Adrenal gland (tissue), 19 donors: ENCODE results near the gene CACNA1E. TPM values are rescaled to one million over a fixed set of nuclear protein-coding genes. Genes with fewer than 3 reads are reported as not detected.

ENCODE experiments used
- DNase-seq, 7 donors: peaks; one replicate each; pipeline ENCODE4 v3.0.0-alpha.2; 2019 to 2020
- H3K27ac ChIP-seq, 5 donors: fragments of 200-600 bp; sonication (generic) in 4 of 5; 1 replicate in 3 of 5; 2 replicates in 2 of 5; pipeline versions ENCODE4 v1.5.1 to v1.8.0; 2016 to 2020; ENCODE audit warnings: mild to moderate bottlenecking in 1 of 5
- H3K27me3 ChIP-seq: fragments of 200-600 bp; 2 replicates; pipeline ENCODE4 v1.8.0; 2021
- H3K36me3 ChIP-seq, 2 donors: fragments of 200-600 bp; replicated peaks in 1 of 2; 1 replicate in 1 of 2; 2 replicates in 1 of 2; pipeline versions ENCODE4 v1.5.1 to v1.8.0; 2018 to 2022
- H3K4me1 ChIP-seq, 2 donors: fragments of 200-600 bp; replicated peaks in 1 of 2; 1 replicate in 1 of 2; 2 replicates in 1 of 2; pipeline versions ENCODE4 v1.5.1 to v1.8.0; 2018 to 2021
- H3K4me3 ChIP-seq, 4 donors: fragments of 200-600 bp; sonication (generic) in 3 of 4; one replicate each; pipeline ENCODE4 v1.5.1; 2016 to 2018
- H3K9me3 ChIP-seq, 3 donors: fragments of 200-600 bp; sonication (generic) in 1 of 3; replicated peaks in 1 of 3; 1 replicate in 2 of 3; 2 replicates in 1 of 3; pipeline versions ENCODE4 v1.5.1 to v1.8.0; 2016 to 2021
- POLR2A ChIP-seq, 2 donors: fragments of 450-650 bp; IDR thresholded peaks; one replicate each; pipeline ENCODE4 v1.6.1; 2017; ENCODE audit warnings: antibody characterized with exemption in 2 of 2, mild to moderate bottlenecking in 2 of 2, moderate library complexity in 1 of 2
- WGBS, 4 donors: extraction: QIAGEN DNeasy Blood & Tissue Kit in 2 of 4; methylation state at CpG; one replicate each; pipeline versions ENCODE4 v1.1.5 to v1.1.7; 2013 to 2017; 5-methylcytosine and 5-hydroxymethylcytosine counted together
- intact Hi-C, 2 donors: fragments of 100-400 bp; cut with DNase I; formaldehyde crosslinking; loops; one replicate each; pipeline versions ENCODE4 v1.14.1 to v1.15.0; 2022 to 2023
- long read RNA-seq, 10 donors: library from polyadenylated mRNA in 3 of 10; unstranded in 2 of 10; stranded (forward) in 1 of 10; transcript quantifications; one replicate each; pipeline ENCODE4 v2.0.0 and lab custom pipeline, GENCODE V29; 2021 to 2026
- polyA plus RNA-seq, 3 donors: library from polyadenylated mRNA; stranded (reverse); fragments of 200-250 nt in 2 of 3; fragments of 350-450 nt in 1 of 3; fragmentation: Illumina TruSeq in 1 of 3; extraction: RNeasy Lipid Tissue Mini Kit (QIAGEN cat#74804) in 1 of 3; gene quantifications; one replicate each; pipeline ENCODE4 v1.2.3, GENCODE V29; 2013 to 2014
- total RNA-seq, 9 donors: library from RNA; depleted of rRNA in 4 of 9; stranded (reverse); fragments of >200 nt in 4 of 9; fragments of 120-200 nt in 1 of 9; fragmentation: NEBNext Ultra II Directional in 1 of 9; extraction: Animal tissue kit (Norgen Biotek cat#: 25700) in 1 of 9; gene quantifications; one replicate each; pipeline versions ENCODE4 v1.1.0 to v1.2.4, GENCODE V29; 2013 to 2023
- TF ChIP-seq, protein P1 (sequence below), 6 experiments: fragments of 450-650 bp in 4 of 6; fragments of 200-600 bp in 2 of 6; sonication (generic) in 1 of 6; IDR thresholded peaks; 1 replicate in 5 of 6; 2 replicates in 1 of 6; pipeline versions ENCODE4 v1.5.1 to v1.8.0; 2016 to 2021; ENCODE audit warnings: antibody characterized with exemption in 6 of 6, mild to moderate bottlenecking in 2 of 6, moderate library complexity in 1 of 6
- donor health status: healthy with polysubstance abuse.
- donor health status: Bipolar disorder and iron deficiency.
- donor health status: DM: yes; HTN: yes; CAD: no.
- donor health status: DM: no; HTN: no; CAD: no.
- donor health status: DM: no; HTN: no; CAD: no.
- donor health status: DM: yes; HTN: yes; CAD: no.

Gene CACNA1E
- total RNA-seq = 1 to 10 TPM in 3 of 9 donors, under 1 TPM in 3, not detected in 3; 0.08 to 3.2 (median 0.85) TPM
- 1 to 10 TPM in 2 of 3 donors, under 1 TPM in 1; 0.34 to 2.7 (median 1.3) TPM for polyA plus RNA-seq
- long read RNA-seq, donor 1 = 0 reads
- long read RNA-seq, donor 2 = 0 reads
- long read RNA-seq, donor 3 = 0 reads
- long read RNA-seq, donor 4 = 0 reads
- long read RNA-seq, donor 5 = 0 reads
- long read RNA-seq, donor 6 = 0 reads
- long read RNA-seq, donor 7 = 0 reads
- long read RNA-seq, donor 8 = 0 reads
- long read RNA-seq, donor 9 = 0 reads
- long read RNA-seq, donor 10 = 0 reads

DNA sequence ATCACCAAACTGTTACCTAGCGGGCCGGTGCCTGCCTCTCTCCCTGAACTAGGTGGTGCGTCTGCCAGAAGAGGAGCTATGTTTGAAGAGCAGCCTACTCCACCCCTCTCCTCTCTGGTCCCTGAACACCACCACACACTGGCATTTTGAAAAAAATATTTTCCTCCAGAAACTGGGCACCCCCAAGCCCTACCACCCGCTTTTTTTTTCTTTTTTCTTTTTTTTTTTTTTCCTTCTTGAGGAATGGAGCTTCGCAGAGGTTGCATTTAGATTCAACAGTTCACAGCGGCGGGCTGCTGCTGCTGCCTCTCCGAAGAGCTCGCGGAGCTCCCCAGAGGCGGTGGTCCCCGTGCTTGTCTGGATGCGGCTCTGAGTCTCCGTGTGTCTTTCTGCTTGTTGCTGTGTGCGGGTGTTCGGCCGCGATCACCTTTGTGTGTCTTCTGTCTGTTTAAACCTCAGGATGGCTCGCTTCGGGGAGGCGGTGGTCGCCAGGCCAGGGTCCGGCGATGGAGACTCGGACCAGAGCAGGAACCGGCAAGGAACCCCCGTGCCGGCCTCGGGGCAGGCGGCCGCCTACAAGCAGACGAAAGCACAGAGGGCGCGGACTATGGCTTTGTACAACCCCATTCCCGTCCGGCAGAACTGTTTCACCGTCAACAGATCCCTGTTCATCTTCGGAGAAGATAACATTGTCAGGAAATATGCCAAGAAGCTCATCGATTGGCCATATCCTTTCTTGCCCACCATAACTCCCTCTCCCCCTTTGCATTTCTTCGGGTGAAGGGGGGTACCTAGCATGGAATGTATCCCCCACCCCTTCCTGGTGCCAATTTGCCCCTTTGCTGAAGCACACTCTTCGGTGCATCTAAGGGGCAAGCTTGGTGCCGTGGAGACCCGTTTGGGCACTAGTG is at the start of gene CACNA1E:
Gene CACNA1E (plus strand): TSS at position 233 of the 911 bp plus-strand sequence. CDS start 228 bp downstream, at position 461.
- Histone ChIP-seq H3K4me3 (no peak within 1 kb of the TSS), H3K36me3 (no peaks in the 10 kb centered on the region), H3K27ac (no peak within 1 kb of the TSS), H3K27me3 (peaks cover 68% of the 10 kb centered on the region), H3K4me1 (peaks cover 0 to 4% of the 10 kb centered on the region in 2 donors), H3K9me3 (no peaks in the 10 kb centered on the region)
- intact Hi-C loops = loop anchor here (5.0 to 10.0 kb wide), 3 partner anchors 191 to 911 kb away; partner anchors contain the start of gene GLUL (in 1 of the 2)
- no peak for DNase-seq
- 8 to 11% (median 9%) methylated on average over 31 to 43 of the region's 43 CpGs for WGBS, 4 donors
- TF ChIP-seq, protein P1, sequence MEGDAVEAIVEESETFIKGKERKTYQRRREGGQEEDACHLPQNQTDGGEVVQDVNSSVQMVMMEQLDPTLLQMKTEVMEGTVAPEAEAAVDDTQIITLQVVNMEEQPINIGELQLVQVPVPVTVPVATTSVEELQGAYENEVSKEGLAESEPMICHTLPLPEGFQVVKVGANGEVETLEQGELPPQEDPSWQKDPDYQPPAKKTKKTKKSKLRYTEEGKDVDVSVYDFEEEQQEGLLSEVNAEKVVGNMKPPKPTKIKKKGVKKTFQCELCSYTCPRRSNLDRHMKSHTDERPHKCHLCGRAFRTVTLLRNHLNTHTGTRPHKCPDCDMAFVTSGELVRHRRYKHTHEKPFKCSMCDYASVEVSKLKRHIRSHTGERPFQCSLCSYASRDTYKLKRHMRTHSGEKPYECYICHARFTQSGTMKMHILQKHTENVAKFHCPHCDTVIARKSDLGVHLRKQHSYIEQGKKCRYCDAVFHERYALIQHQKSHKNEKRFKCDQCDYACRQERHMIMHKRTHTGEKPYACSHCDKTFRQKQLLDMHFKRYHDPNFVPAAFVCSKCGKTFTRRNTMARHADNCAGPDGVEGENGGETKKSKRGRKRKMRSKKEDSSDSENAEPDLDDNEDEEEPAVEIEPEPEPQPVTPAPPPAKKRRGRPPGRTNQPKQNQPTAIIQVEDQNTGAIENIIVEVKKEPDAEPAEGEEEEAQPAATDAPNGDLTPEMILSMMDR (IDR thresholded peaks at IDR 0.05) = no peak
- no peak for TF ChIP-seq POLR2A (IDR thresholded peaks at IDR 0.05)

DNA sequence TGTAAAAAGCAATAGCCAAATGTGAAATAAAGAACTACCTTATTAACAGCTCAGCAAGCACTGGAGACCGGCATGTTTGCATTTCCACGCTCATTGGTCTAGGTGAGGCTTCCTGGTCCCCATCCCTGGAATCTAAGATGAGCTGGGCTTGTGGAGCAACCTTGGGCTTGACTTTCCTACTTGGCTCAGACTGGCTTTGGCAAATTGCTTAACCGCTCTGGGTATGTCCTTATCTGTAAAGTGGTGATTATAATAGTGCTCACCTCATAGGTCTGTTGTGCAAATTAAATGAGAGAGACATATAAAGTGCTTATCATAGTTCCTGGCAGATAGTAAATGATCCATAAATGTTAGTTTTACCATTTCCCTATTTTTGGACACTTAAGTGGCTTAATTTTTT is 49.4 kb upstream of the CACNA1E start:
- Histone ChIP-seq H3K9me3 (no peaks in the 10 kb centered on the region), H3K4me1 (no peaks in the 10 kb centered on the region), H3K27ac (no peak overlapping the region), H3K36me3 (no peaks in the 10 kb centered on the region), H3K27me3 (peaks cover 9% of the 10 kb centered on the region), H3K4me3 (no peak overlapping the region)
- TF ChIP-seq, protein P1 (IDR thresholded peaks at IDR 0.05) = no peak
- no peak for TF ChIP-seq POLR2A (IDR thresholded peaks at IDR 0.05)
- intact Hi-C loops = no loop called here
- DNase-seq = no peak
- 76 to 81% (median 80%) methylated on average over 3 of the region's 3 CpGs for WGBS, 4 donors

DNA sequence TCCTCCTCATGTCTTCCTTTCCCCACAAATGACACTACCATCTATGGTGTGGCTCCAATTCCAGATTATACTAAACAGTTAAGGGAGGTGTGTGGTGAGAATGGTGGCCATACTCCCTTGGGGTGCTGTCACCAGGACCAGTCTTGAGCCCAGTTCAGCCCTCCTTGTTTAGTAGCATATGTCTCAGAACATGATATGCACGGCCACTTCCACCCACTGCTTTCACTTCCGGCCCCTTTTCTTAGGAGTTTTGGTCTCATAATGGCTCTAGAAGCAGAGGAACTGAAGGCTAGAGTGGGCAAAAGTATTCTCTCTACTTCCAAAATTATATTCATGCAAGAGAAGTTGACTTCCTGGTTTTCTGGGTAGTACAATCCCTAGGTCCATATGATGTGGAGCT is 45.3 kb upstream of the CACNA1E start:
- no peak overlapping the region for H3K4me3 ChIP-seq
- WGBS, 4 donors = 74 to 81% (median 76%) methylated on average over 2 of the region's 2 CpGs
- H3K27ac ChIP-seq = no peak overlapping the region
- intact Hi-C loops = no loop called here
- TF ChIP-seq POLR2A (IDR thresholded peaks at IDR 0.05) = no peak
- TF ChIP-seq, protein P1 (IDR thresholded peaks at IDR 0.05) = no peak
- H3K27me3 ChIP-seq = peaks cover 9% of the 10 kb centered on the region
- DNase-seq = no peak
- H3K36me3 ChIP-seq = no peaks in the 10 kb centered on the region
- no peaks in the 10 kb centered on the region for H3K9me3 ChIP-seq
- H3K4me1 ChIP-seq = no peaks in the 10 kb centered on the region

DNA sequence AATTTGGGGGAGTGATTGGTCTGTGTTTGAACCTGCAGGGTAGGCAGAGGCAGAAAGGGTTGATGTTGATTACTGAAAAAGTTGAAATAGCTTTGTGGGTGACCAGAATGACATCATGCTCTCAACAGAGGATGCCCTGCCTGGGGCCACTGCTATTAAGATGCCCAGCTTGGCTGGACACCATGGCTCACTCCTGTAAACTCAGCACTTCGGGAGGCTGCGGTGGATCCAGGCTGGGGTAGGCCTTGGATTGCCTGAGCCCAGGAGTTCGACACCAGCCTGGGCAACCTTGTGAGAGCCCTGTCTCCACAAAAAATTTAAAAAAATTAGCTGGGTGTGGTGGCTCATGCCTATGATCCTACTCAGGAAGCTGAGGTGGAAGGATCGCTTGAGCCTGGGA is 42.8 kb upstream of the CACNA1E start:
- no peak for DNase-seq
- no peaks in the 10 kb centered on the region for H3K4me1 ChIP-seq
- H3K27ac ChIP-seq = no peak overlapping the region
- no peaks in the 10 kb centered on the region for H3K36me3 ChIP-seq
- H3K27me3 ChIP-seq = no peaks in the 10 kb centered on the region
- WGBS, 4 donors = 85 to 97% (median 95%) methylated on average over 2 to 4 of the region's 4 CpGs
- intact Hi-C loops = no loop called here
- no peaks in the 10 kb centered on the region for H3K9me3 ChIP-seq
- no peak overlapping the region for H3K4me3 ChIP-seq
- TF ChIP-seq, protein P1 (IDR thresholded peaks at IDR 0.05) = no peak
- no peak for TF ChIP-seq POLR2A (IDR thresholded peaks at IDR 0.05)
